Epithelial cell of esophagus (primary cell): ENCODE results near the gene DOCK3.

Experiments used
- DNase-seq: peaks from one replicate; pipeline ENCODE4 v3.0.0; 2010; ENCODE audit warnings: low read depth
- H3K4me3 ChIP-seq: 2 replicates; pipeline ENCODE4 v1.5.1; 2011; ENCODE audit warnings: mild to moderate bottlenecking, low read length, control low read depth
- TF ChIP-seq, protein P1 (sequence below): IDR thresholded peaks from 2 replicates; pipeline ENCODE4 v1.5.1; 2011; ENCODE audit warnings: low read depth, mild to moderate bottlenecking, low read length, control low read depth, inconsistent platforms; ENCODE audit not compliant: insufficient read depth; ENCODE audit errors: missing control alignments

DOCK3 gene

GRCh38 chr3:51400166-51400565 lies 725.4 kb downstream of the DOCK3 start:
- H3K4me3 ChIP-seq, result no peak overlapping the region
- TF ChIP-seq, protein P1, sequence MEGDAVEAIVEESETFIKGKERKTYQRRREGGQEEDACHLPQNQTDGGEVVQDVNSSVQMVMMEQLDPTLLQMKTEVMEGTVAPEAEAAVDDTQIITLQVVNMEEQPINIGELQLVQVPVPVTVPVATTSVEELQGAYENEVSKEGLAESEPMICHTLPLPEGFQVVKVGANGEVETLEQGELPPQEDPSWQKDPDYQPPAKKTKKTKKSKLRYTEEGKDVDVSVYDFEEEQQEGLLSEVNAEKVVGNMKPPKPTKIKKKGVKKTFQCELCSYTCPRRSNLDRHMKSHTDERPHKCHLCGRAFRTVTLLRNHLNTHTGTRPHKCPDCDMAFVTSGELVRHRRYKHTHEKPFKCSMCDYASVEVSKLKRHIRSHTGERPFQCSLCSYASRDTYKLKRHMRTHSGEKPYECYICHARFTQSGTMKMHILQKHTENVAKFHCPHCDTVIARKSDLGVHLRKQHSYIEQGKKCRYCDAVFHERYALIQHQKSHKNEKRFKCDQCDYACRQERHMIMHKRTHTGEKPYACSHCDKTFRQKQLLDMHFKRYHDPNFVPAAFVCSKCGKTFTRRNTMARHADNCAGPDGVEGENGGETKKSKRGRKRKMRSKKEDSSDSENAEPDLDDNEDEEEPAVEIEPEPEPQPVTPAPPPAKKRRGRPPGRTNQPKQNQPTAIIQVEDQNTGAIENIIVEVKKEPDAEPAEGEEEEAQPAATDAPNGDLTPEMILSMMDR, result no peak
- DNase-seq, result no peak

- DNase-seq, result no peak
- H3K4me3 ChIP-seq, result no peak overlapping the region
- TF ChIP-seq, protein P1, result no peak
Observed at GRCh38 chr3:51401735-51402134, 727.0 kb downstream of the DOCK3 start.

- DNase-seq, result no peak
- no peak overlapping the region for H3K4me3 ChIP-seq
- TF ChIP-seq, protein P1, result no peak
Observed at GRCh38 chr3:51403675-51404074, 728.9 kb downstream of the DOCK3 start.

DNA sequence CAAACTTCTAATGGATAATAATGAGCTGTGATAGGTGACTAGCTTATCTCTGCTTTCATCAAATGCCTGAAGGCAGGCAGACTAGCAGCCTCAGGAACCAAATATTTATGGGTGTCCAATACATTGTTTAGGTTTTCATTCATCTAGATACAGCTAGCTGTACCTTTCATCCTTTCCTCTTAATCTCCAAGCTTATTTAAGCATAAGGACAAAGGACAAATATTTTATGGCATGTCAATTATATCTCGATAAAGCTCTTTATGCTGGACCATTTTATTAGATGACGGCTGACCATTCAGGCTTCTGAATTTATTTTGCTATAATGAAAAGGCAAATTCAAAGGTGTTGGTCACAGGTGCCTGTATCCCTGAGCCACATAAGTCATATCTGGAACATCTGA lies 733.3 kb downstream of the DOCK3 start:
- TF ChIP-seq, protein P1, result no peak

DNA sequence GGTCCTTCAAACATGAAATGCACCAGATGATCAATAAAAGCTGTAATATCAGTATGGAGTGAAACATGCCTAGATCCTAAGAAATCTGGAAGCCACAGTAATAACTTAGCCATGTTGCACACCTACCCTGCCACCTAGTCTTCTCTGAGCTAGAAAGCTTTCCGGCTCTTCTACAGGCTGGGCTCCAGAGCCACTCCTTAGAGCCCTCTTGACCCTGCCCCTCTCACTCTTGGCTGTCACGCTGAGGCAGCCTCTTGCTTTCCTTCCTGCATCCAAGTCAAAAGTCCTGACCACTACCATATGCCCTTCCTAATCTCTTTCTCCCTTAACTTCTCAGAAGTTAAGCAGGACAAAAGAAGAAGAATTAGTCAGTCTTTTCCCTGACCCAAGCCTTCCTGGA lies 734.1 kb downstream of the DOCK3 start:
- no peak overlapping the region for H3K4me3 ChIP-seq
- TF ChIP-seq, protein P1, result no peak
- DNase-seq, result no peak

More for the DNA sequence above, 733.3 kb downstream of the DOCK3 start:
- H3K4me3 ChIP-seq, result no peak overlapping the region
- DNase-seq, result no peak

DNA sequence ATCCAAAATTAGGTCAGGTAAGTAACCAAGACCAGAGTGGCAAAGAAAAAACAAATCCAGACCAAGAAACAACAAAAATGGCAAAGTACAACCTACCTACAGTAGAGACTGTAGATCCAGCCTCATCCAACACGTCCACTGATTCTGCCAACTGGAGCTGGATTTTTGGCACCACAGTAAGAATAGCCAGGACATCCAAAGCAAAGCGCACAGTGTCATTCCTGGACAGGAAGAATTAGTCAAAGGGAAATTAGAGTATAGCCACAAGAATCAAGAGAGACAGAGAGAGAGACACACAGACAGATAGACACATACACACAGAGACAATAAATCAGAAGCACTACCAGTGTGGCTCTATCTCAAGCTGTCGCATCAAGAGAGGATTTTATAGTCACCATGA lies 747.5 kb downstream of the DOCK3 start:
- H3K4me3 ChIP-seq, result no peak overlapping the region
- TF ChIP-seq, protein P1, result no peak
- no peak for DNase-seq

DNA sequence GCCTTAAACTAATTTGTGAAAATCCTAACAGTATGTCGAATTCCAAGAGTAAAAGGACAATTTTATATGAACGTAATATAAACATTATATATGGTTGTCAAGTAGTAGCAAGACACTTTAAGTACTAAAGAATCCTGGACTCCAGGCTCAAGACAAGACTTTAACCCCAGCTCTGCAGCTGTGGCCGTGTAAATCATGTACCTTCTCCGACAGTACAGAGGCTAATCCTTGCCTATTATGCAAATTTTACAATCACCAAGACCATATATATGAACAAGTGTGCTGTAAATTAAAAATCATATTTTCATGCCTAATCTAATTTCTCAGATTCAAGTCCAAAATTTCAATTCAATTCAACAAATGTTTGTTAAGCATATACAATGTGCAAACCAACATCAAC lies 752.2 kb downstream of the DOCK3 start:
- no peak overlapping the region for H3K4me3 ChIP-seq
- TF ChIP-seq, protein P1, result no peak
- DNase-seq, result no peak
